Uterus (tissue), 4 donors: ENCODE measurements around the gene MYO19. TPM values are rescaled to one million over a fixed set of nuclear protein-coding genes. Genes with fewer than 3 reads are reported as not detected.
"Not testable (repeated sequence)": the region's sequence is repeated elsewhere in the genome, so short reads cannot be mapped to it uniquely, and the experiment has no call there.

ENCODE experiments used
- DNase-seq, 2 donors: peaks; one replicate each; pipeline ENCODE4 v3.0.0-alpha.2; 2019 to 2020
- H3K27ac ChIP-seq, 2 donors: fragments of 200-600 bp; sonication (generic); 1 replicate in 1 of 2; 2 replicates in 1 of 2; pipeline ENCODE4 v1.5.1; 2016 to 2018
- H3K27me3 ChIP-seq, 2 donors: fragments of 200-600 bp; sonication (generic); one replicate each; pipeline ENCODE4 v1.5.1; 2018 to 2019; ENCODE audit warnings: control low read depth in 1 of 2
- H3K36me3 ChIP-seq, 2 donors: fragments of 200-600 bp; sonication (generic); one replicate each; pipeline ENCODE4 v1.5.1; 2019; ENCODE audit warnings: control low read depth in 1 of 2
- H3K4me1 ChIP-seq, 2 donors: fragments of 200-600 bp; sonication (generic); one replicate each; pipeline ENCODE4 v1.5.1; 2018 to 2019; ENCODE audit warnings: control low read depth in 1 of 2
- H3K4me3 ChIP-seq, 2 donors: fragments of 200-600 bp; sonication (generic); 1 replicate in 1 of 2; 2 replicates in 1 of 2; pipeline ENCODE4 v1.5.1; 2018 to 2019; ENCODE audit warnings: mild to moderate bottlenecking in 1 of 2
- H3K9me3 ChIP-seq, 2 donors: fragments of 200-600 bp; sonication (generic); one replicate each; pipeline ENCODE4 v1.5.1; 2019; ENCODE audit warnings: control low read depth in 1 of 2
- CTCF ChIP-seq, 4 experiments: fragments of 200-600 bp in 2 of 4; fragments of 450-650 bp in 2 of 4; sonication (generic) in 2 of 4; IDR thresholded peaks; one replicate each; pipeline ENCODE4 v1.5.1; 2016 to 2019; ENCODE audit warnings: antibody characterized with exemption in 4 of 4, mild to moderate bottlenecking in 2 of 4, moderate library complexity in 1 of 4
- intact Hi-C: fragments of 100-400 bp; cut with DNase I; formaldehyde crosslinking; loops from one replicate; pipeline ENCODE4 v1.15.1; 2023; ENCODE audit warnings: low total_unique reads
- small RNA-seq: library from RNA; depleted of rRNA; stranded (forward); fragments of <200 nt; gene quantifications from one replicate; pipeline ENCODE3, GENCODE V24; 2016
- total RNA-seq, 4 donors: library from RNA; depleted of rRNA in 3 of 4; stranded (reverse); fragments of >200 nt in 3 of 4; gene quantifications; one replicate each; pipeline versions ENCODE4 v1.1.0 to v1.2.4, GENCODE V29; 2014 to 2023
- donor health status: DM: yes; HTN: yes; CAD: no.

Gene MYO19
- total RNA-seq, 4 donors from 2014 or later, result 7.9 to 69.7 (median 48.5) TPM

DNA sequence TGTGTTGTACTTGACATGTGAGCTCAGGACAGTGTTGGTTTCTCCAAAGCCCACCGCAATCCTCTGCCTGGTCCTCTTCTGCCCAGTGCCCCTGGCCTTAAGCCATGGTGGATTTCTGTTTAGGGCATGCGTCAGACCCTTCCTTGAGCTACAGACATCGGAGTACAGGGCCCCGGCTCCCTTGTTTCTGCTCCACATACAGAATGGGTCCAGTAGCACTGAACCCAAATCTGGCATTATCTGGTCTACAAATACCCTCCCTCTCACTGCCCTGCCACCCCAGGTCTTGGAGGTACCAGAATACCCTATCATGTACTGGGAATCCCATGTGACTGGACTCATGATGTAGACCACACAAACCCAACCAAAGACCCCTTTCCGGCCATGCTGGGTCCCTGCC, 75.6 kb downstream of the MYO19 start:
- H3K9me3 ChIP-seq, result no peaks in the 10 kb centered on the region
- H3K27ac ChIP-seq, result no peak overlapping the region
- no peaks in the 10 kb centered on the region for H3K27me3 ChIP-seq
- H3K4me1 ChIP-seq, result no peaks in the 10 kb centered on the region
- TF ChIP-seq CTCF (IDR thresholded peaks at IDR 0.05), result no peak
- no peaks in the 10 kb centered on the region for H3K36me3 ChIP-seq
- no peak for DNase-seq
- intact Hi-C loops, result no loop called here
- no peak overlapping the region for H3K4me3 ChIP-seq

DNA sequence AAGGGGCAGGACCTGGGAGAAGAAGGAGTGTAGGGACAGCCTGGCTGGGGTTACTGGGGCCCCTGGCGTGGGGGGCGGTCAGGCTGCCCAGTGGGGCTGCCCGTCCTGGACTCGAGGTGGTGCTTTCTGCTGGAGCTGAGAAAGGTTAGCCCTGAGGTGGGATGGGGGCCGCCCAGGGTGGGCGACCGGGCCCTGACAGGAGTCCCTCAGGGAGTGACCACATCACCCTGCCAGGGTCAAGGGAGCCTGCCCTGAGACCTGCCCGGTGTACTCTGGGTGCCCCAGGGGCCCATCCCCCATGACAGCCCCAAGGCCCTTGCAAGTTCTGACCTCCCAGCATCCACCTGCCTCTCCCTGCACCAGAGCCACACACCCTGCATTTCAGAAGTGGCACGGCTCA, 77.0 kb downstream of the MYO19 start:
- H3K27me3 ChIP-seq, intact Hi-C loops, H3K9me3 ChIP-seq, H3K27ac ChIP-seq, H3K4me3 ChIP-seq, H3K36me3 ChIP-seq, DNase-seq, H3K4me1 ChIP-seq: not testable (repeated sequence)

GRCh38 chr17:36452888-36453287, 81.8 kb downstream of the MYO19 start:
- intact Hi-C loops, H3K9me3 ChIP-seq, DNase-seq, H3K27ac ChIP-seq, H3K4me3 ChIP-seq, H3K4me1 ChIP-seq, H3K27me3 ChIP-seq, H3K36me3 ChIP-seq: not testable (repeated sequence)

- H3K4me1 ChIP-seq, H3K9me3 ChIP-seq, H3K27me3 ChIP-seq, intact Hi-C loops, H3K27ac ChIP-seq, H3K36me3 ChIP-seq, H3K4me3 ChIP-seq, DNase-seq: not testable (repeated sequence)
Measured at GRCh38 chr17:36449997-36450396, 84.7 kb downstream of the MYO19 start.

Small RNA genes lying within 50 kb of the gene (small RNA-seq; reads per million reads assigned to genes)
- gene RNA5SP439, result not detected

Other genes with a start within 250 kb of the MYO19 start
- gene TBC1D3G, start 211.0 kb downstream of the MYO19 start, total RNA-seq, result not detected
- gene TBC1D3H, start 146.4 kb downstream of the MYO19 start, total RNA-seq, result not detected
- 10 to 100 TPM in 3 of 4 donors, 1 to 10 TPM in 1; 10.0 to 34.5 (median 24.4) TPM for gene ZNHIT3, start 48.2 kb downstream of the MYO19 start, total RNA-seq
- gene PIGW, start 119 bp upstream of the MYO19 start, total RNA-seq, result 10 to 100 TPM in 2 of 4 donors, 1 to 10 TPM in 1, not detected in 1; 8.6 to 12.9 (median 11.0) TPM
- 10 to 100 TPM; 24.6 to 93.0 (median 51.9) TPM for gene GGNBP2, start 10.1 kb upstream of the MYO19 start, total RNA-seq
- 10 to 100 TPM in 1 of 4 donors, 1 to 10 TPM in 3; 1.8 to 22.8 (median 6.2) TPM for gene DHRS11, start 57.0 kb upstream of the MYO19 start, total RNA-seq
- gene MRM1, start 66.7 kb upstream of the MYO19 start, total RNA-seq, result 1 to 10 TPM in 3 of 4 donors, not detected in 1; 3.7 to 8.5 (median 4.6) TPM